Gastroesophageal sphincter (tissue), 4 donors: ENCODE measurements around the gene ADAM19. TPM values are rescaled to one million over a fixed set of nuclear protein-coding genes. Genes with fewer than 3 reads are reported as not detected.

Source experiments
- ATAC-seq: fragments of 150-250 bp; one replicate; pipeline ENCODE4 v1.9.1; 2016; ENCODE audit warnings: mild to moderate bottlenecking, moderate library complexity
- H3K27ac ChIP-seq, 4 donors: fragments of 200-600 bp; sonication (generic) in 3 of 4; 1 replicate in 3 of 4; 2 replicates in 1 of 4; pipeline ENCODE4 v1.5.1; 2016 to 2019
- H3K27me3 ChIP-seq: fragments of 200-600 bp; sonication (generic); one replicate; pipeline ENCODE4 v1.5.1; 2019
- H3K36me3 ChIP-seq, 2 donors: fragments of 200-600 bp; sonication (generic); one replicate each; pipeline ENCODE4 v1.5.1; 2019; ENCODE audit warnings: control low read depth in 1 of 2
- H3K4me1 ChIP-seq, 3 donors: fragments of 200-600 bp; sonication (generic); 1 replicate in 2 of 3; 2 replicates in 1 of 3; pipeline ENCODE4 v1.5.1; 2016 to 2019; ENCODE audit warnings: control low read depth in 2 of 3
- H3K4me3 ChIP-seq, 2 donors: fragments of 200-600 bp; sonication (generic); one replicate each; pipeline ENCODE4 v1.5.1; 2019; ENCODE audit warnings: mild to moderate bottlenecking in 1 of 2, moderate library complexity in 1 of 2
- H3K9me3 ChIP-seq, 3 donors: fragments of 200-600 bp; sonication (generic); one replicate each; pipeline ENCODE4 v1.5.1; 2017 to 2019; ENCODE audit warnings: control low read depth in 2 of 3
- EP300 ChIP-seq: sonication (generic); formaldehyde crosslinking; IDR thresholded peaks from one replicate; pipeline ENCODE4 v1.6.1; 2017; ENCODE audit warnings: antibody characterized with exemption, mild to moderate bottlenecking
- POLR2A ChIP-seq, 2 donors: fragments of 450-650 bp; IDR thresholded peaks; one replicate each; pipeline ENCODE4 v1.6.1; 2017; ENCODE audit warnings: antibody characterized with exemption in 2 of 2, mild to moderate bottlenecking in 2 of 2, moderate library complexity in 1 of 2
- POLR2AphosphoS5 ChIP-seq: sonication (generic); formaldehyde crosslinking; IDR thresholded peaks from one replicate; pipeline ENCODE4 v1.6.1; 2017; ENCODE audit warnings: antibody characterized with exemption
- WGBS, 2 donors: methylation state at CpG; one replicate each; pipeline ENCODE4 v1.1.5; 2018; ENCODE audit warnings: low coverage in 1 of 2; 5-methylcytosine and 5-hydroxymethylcytosine counted together
- total RNA-seq, 4 donors: library from RNA; depleted of rRNA; stranded (reverse); fragments of >200 nt; gene quantifications; one replicate each; pipeline ENCODE4 v1.1.0, GENCODE V29; 2016
- TF ChIP-seq, protein P1 (sequence below), 4 experiments: fragments of 200-600 bp in 2 of 4; fragments of 450-650 bp in 2 of 4; sonication (generic) in 1 of 4; IDR thresholded peaks; one replicate each; pipeline ENCODE4 v1.5.1; 2017 to 2019; ENCODE audit warnings: antibody characterized with exemption in 4 of 4, mild to moderate bottlenecking in 2 of 4, moderate library complexity in 2 of 4

Gene ADAM19
- total RNA-seq, 4 donors from 2014 or later: 19.3 to 38.5 (median 31.2) TPM

DNA sequence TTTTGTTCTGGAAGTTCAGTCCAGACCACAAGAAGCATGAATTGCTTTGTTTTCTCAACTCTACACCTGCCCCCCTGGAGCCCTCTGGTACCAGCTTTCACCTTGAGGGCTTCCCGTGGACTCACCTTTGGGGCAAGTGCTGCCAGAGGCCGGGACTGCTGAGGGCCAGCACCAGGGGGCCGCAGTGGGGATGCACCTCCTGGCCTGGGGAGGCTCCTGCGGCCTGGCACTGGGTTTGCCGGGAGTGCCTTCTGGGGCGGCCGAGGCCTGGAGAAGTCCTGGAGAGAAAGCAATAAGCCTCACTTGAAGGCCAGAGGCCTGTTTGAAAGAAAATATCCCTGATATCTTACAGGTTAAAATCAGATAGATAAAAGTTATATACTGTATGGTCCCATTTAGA, 93.9 kb downstream of the ADAM19 start:
- no peak for ATAC-seq
- WGBS, 2 donors: 87 to 93% methylated on average over 3 of the region's 7 CpGs
- H3K27me3 ChIP-seq: no peaks in the 10 kb centered on the region
- peaks cover 0 to 52% (median 5%) of the 10 kb centered on the region in 3 donors for H3K4me1 ChIP-seq
- H3K9me3 ChIP-seq: no peaks in the 10 kb centered on the region
- peak overlapping the region in 2 of 4 donors; percentile 77 for H3K27ac ChIP-seq
- no peak for TF ChIP-seq EP300
- H3K4me3 ChIP-seq: no peak overlapping the region
- H3K36me3 ChIP-seq: peaks cover 0 to 71% of the 10 kb centered on the region in 2 donors

DNA sequence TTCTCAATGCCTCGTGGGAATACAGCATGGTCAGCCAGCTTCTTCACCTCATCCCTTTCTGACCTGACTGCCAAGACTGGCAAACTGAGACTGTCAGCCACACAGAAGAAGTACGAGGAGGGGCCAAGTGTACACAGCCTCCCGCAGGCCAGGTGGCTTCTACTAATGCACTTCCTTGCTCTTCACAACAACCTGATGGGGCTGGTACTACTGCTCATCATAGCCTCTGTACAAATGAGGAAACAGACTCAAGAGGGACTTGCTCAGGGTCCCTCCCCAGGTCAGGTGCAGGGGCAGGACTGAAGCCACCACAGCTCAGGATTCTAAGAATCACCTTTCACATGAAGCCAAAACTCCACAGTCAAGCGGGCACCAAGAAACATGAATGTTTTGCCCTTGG, 94.3 kb downstream of the ADAM19 start:
- Histone ChIP-seq H3K4me3 (no peak overlapping the region), H3K27ac (peak overlapping the region in 3 of 4 donors; percentile 56 to 77 (median 77)), H3K27me3 (no peaks in the 10 kb centered on the region), H3K36me3 (peaks cover 0 to 67% of the 10 kb centered on the region in 2 donors), H3K4me1 (peaks cover 0 to 55% (median 5%) of the 10 kb centered on the region in 3 donors), H3K9me3 (no peaks in the 10 kb centered on the region)
- WGBS, 2 donors: 52 to 70% methylated on average over 2 to 4 of the region's 4 CpGs
- no peak for ATAC-seq
- no peak for TF ChIP-seq EP300
- TF ChIP-seq, protein P1, sequence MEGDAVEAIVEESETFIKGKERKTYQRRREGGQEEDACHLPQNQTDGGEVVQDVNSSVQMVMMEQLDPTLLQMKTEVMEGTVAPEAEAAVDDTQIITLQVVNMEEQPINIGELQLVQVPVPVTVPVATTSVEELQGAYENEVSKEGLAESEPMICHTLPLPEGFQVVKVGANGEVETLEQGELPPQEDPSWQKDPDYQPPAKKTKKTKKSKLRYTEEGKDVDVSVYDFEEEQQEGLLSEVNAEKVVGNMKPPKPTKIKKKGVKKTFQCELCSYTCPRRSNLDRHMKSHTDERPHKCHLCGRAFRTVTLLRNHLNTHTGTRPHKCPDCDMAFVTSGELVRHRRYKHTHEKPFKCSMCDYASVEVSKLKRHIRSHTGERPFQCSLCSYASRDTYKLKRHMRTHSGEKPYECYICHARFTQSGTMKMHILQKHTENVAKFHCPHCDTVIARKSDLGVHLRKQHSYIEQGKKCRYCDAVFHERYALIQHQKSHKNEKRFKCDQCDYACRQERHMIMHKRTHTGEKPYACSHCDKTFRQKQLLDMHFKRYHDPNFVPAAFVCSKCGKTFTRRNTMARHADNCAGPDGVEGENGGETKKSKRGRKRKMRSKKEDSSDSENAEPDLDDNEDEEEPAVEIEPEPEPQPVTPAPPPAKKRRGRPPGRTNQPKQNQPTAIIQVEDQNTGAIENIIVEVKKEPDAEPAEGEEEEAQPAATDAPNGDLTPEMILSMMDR (IDR thresholded peaks at IDR 0.05): no peak
- TF ChIP-seq POLR2AphosphoS5: no peak
- no peak for TF ChIP-seq POLR2A (IDR thresholded peaks at IDR 0.05)

DNA sequence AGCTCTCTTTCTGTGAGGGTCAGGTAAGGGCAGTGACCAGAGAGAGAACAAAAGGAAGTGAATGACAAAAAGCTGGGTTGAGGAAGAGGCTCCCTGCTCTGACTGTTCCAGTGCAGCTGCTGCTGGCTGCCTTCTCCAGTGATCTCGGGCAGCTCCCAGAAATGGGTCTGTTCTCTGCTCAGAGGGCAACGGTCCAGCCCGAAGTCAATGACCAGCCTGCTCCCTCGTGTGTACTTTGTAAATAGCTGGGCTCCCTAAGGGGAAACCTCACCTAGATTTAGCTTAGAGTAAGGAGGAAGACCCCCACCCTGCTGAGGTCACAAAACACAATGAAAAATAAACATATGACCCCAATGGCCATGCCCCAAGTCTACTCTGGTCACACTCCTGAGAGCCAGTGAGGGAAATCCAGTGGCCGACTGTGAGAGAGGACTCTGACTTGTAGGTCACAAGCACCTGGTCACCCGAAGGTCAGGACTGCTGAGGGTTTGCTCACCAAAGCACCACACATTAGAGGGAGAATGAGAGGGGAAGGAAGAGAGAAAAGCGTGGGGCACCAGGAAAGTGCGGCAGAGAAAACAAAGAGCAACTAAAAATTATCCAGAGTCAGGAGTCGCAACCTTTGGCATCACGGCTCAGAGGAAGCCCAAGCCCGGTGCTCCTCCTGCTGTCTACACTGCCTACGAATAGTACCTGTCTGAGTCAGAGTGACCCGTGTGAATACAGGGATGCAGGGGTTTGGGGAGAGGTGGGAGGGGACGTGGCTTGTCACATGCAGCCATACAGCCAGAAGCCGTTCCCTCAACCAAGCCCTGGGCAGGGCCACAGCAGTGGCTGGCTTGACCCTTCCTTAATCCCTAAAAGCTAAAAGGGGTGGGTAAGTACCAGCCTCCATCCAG, 95.7 kb downstream of the ADAM19 start:
- no peaks in the 10 kb centered on the region for H3K27me3 ChIP-seq
- 70 to 73% methylated on average over 7 to 11 of the region's 15 CpGs for WGBS, 2 donors
- no peak for ATAC-seq
- H3K4me1 ChIP-seq: peaks cover 0 to 53% (median 5%) of the 10 kb centered on the region in 3 donors
- H3K4me3 ChIP-seq: no peak overlapping the region
- peaks cover 0 to 57% of the 10 kb centered on the region in 2 donors for H3K36me3 ChIP-seq
- no peak for TF ChIP-seq POLR2AphosphoS5
- TF ChIP-seq, protein P1 (IDR thresholded peaks at IDR 0.05): no peak
- TF ChIP-seq EP300: no peak
- no peak for TF ChIP-seq POLR2A (IDR thresholded peaks at IDR 0.05)
- H3K27ac ChIP-seq: peak overlapping the region; percentile 26 to 77 (median 66)
- no peaks in the 10 kb centered on the region for H3K9me3 ChIP-seq

DNA sequence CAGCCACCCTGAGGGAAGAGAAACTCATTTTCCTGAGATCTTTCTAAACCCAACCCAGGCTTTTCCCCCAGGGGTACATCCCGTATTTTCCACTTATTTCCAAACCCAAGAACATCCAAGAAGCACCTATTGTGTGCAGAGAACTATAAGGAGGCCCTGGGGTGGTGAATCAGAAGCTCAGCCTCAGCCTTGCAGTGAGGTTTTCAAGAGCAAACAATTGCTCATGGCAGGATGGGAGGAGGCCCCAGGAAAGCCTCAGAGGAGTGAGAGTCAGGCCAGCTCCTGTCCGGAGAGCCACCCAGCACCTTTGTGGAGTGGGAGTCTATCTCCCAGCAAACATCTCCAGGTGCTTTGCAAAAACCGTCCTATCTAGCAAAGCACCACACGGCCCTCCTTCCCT, 96.4 kb downstream of the ADAM19 start:
- no peak for ATAC-seq
- Histone ChIP-seq H3K9me3 (no peaks in the 10 kb centered on the region), H3K27me3 (no peaks in the 10 kb centered on the region), H3K27ac (peak overlapping the region; percentile 51 to 77 (median 66)), H3K4me1 (peaks cover 0 to 48% (median 5%) of the 10 kb centered on the region in 3 donors), H3K4me3 (no peak overlapping the region), H3K36me3 (peaks cover 0 to 57% of the 10 kb centered on the region in 2 donors)
- TF ChIP-seq, protein P1 (IDR thresholded peaks at IDR 0.05): no peak
- TF ChIP-seq EP300 (no peak), POLR2AphosphoS5 (no peak), POLR2A (IDR thresholded peaks at IDR 0.05) (no peak)
- 100% methylated on average over 2 of the region's 4 CpGs; no CpG with 5 or more reads in 1 of the 2 donors for WGBS, 2 donors

DNA sequence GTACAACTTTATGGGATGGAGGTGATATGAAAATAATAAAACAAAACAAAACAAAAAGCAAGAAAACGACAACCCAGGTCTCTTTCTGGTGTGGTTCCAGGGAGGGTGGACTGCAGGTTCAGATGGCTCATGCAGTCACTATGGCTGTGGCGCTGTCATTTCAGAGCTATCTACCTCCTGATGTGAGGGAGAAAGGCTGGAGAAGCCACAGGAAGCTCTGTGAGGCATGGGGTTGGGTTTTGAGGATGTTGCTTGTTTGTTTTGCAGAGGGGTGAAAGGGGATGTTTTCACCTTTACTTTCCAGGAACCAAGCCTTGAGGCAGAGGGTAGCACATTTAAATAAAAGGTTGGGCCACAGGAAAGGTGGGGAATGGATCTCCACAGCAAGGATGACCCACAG, 96.8 kb downstream of the ADAM19 start:
- no peak for ATAC-seq
- no peak overlapping the region for H3K4me3 ChIP-seq
- peaks cover 0 to 57% of the 10 kb centered on the region in 2 donors for H3K36me3 ChIP-seq
- H3K27me3 ChIP-seq: no peaks in the 10 kb centered on the region
- WGBS, 2 donors: 85 to 100% methylated on average over 1 to 2 of the region's 2 CpGs
- peaks cover 0 to 51% (median 5%) of the 10 kb centered on the region in 3 donors for H3K4me1 ChIP-seq
- no peaks in the 10 kb centered on the region for H3K9me3 ChIP-seq
- TF ChIP-seq, protein P1 (IDR thresholded peaks at IDR 0.05): no peak
- TF ChIP-seq POLR2A (IDR thresholded peaks at IDR 0.05) (no peak), POLR2AphosphoS5 (no peak), EP300 (no peak)
- H3K27ac ChIP-seq: peak overlapping the region; percentile 51 to 77 (median 66)
